Activated naive CD4-positive, alpha-beta T cell treated with anti-CD3 and anti-CD28 coated beads, Interleukin-2, amount 50 U/mL, for 72 hours (primary cell): ENCODE data around the gene EIF2S1. TPM values are rescaled to one million over a fixed set of nuclear protein-coding genes. Genes with fewer than 3 reads are reported as not detected.

Source experiments
- ATAC-seq, 2 donors: fragments of 150-1000 bp; cut with Tn5 transposase; 2 replicates each; pipeline ENCODE4 v1.10.0; 2021; ENCODE audit warnings: mild to moderate bottlenecking in 2 of 2, moderate library complexity in 2 of 2
- DNase-seq, 2 donors: peaks; one replicate each; pipeline ENCODE4 v3.0.0; 2021 to 2022; ENCODE audit warnings: low spot score in 2 of 2
- H3K27ac Mint-ChIP-seq, 2 donors: one replicate each; pipeline ENCODE4 v1.8.0; 2022; ENCODE audit warnings: mild to moderate bottlenecking in 2 of 2, mixed read lengths in 2 of 2
- H3K36me3 Mint-ChIP-seq, 2 donors: one replicate each; pipeline ENCODE4 v1.8.0; 2022; ENCODE audit warnings: mixed read lengths in 2 of 2
- H3K9me3 Mint-ChIP-seq, 2 donors: one replicate each; pipeline ENCODE4 v1.8.0; 2022; ENCODE audit warnings: mixed read lengths in 2 of 2
- total RNA-seq, 2 donors: library from RNA; stranded (reverse); gene quantifications; one replicate each; pipeline ENCODE4 v1.2.3, GENCODE V29; 2022

EIF2S1 gene
- total RNA-seq, 2 donors from 2014 or later, result 139 to 176 TPM

- no peak overlapping the region for H3K27ac Mint-ChIP-seq
- no peaks in the 10 kb centered on the region for H3K9me3 Mint-ChIP-seq
- ATAC-seq, result no peak
- no peak for DNase-seq
- H3K36me3 Mint-ChIP-seq, result no peaks in the 10 kb centered on the region
These were observed 57.5 kb downstream of the EIF2S1 start for GRCh38 chr14:67417633-67418032.

DNA sequence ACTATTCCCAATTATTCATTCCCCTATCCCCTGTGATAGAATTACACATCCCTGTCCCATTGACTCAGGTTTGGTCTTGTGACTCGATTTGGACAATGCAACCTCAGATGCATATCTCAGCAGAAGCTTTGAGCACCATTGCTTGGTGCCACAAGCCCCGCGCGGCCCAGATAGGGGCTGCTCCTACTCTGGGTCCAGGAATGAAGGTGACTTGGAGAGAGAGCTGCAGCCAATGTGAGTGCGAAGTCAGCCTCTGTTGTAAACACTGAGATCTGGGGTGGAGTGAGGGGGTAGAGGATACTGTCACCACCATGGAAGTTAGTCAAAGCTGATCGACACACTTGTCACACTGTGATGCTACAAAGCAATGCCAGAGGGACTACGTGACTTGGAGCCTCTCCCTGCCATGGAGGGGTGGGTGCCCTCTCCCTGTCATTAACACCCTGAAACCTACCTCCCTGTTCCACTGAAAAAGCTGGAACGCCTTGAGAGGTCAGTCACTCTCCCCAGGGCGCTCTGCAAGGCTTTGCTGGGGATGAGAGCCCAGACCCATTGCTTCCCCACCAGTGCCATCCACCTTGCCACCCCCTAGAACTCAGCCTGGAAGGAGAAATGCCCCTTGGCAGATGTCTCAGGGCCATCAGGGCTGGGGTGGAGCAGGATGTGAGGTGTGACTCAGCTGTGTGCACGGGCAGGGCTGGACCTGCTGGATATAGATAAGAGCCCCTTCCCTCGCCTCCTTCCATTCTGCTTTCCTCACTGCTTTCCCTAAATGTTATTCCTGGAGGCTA is 58.5 kb downstream of the EIF2S1 start:
- Mint-ChIP-seq H3K9me3 (no peaks in the 10 kb centered on the region), H3K36me3 (no peaks in the 10 kb centered on the region), H3K27ac (no peak overlapping the region)
- DNase-seq, result no peak
- ATAC-seq, result no peak

DNA sequence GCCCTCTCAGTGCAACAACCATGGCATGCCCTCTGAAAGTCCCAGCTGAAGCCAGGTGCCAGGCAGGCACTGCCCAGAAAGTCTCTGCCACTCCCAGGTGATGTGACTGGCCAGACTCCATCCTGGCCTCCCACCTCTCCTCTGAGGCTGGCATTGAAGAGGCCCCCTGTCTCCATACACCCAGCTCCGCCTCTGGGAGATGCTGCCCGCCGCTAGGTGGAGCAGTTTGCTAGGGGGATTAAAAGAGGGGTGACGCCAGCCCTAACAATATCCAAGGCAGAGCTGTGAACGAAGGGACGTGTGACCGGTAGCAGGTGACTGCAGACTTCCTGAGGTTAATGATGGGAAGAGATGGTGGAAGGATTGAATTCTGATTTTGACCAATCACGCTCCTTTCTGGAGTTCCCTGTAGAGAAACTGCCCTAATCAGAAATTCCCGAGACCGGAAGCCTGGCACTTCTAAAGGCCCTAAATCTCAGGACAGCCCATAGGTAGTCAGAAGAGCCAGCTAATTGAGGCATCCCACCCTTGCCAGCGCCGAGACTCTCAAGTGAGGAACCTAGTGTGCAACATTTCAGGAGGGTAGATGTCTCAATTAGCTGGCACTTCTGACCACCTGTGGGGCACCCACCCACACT is 60.1 kb downstream of the EIF2S1 start:
- peak in 1 of 2 donors; percentile 60 for DNase-seq
- H3K9me3 Mint-ChIP-seq, result no peaks in the 10 kb centered on the region
- peak; percentile 49 to 65 for ATAC-seq
- H3K36me3 Mint-ChIP-seq, result no peaks in the 10 kb centered on the region
- H3K27ac Mint-ChIP-seq, result no peak overlapping the region

DNA sequence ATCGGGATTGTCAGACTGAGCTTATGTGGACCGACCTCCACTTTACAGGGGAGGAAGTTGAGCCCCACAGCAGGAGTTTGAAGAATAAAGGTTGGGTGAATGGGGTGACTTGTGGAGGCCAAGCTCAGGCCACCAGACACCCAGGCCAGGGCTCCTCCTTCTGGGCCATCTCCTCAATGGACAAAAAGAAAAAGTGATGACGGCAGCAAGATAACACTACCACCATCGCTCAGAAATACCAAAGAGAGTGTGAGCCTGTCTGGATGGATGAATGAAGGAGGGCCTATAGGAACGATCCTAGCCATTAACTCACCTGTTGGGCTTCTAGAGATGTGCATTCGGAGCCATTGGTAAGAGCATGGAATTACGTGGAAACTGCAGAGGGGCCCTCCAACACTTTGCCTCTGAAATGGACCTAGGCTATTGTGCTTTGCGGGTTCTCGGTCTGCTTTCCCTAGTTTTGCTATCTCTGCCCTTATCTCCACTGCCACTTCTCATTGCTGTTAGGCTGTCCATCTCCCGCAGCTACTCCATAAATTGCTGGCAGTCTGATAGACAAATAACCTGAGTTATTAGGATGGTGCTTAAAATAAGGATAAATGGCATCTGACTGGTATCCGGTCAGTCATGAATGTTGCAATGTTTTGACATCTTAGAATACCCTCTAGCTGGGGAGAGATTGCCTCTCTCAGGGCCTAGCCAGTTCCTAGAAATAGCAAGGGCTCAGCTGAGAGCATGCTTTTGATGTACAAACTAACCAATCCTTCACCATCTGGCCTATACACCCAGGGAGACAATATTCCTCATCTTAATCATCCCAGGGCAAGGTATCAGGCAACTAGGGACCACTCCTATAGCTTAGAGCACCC is 61.5 kb downstream of the EIF2S1 start:
- H3K9me3 Mint-ChIP-seq, result no peaks in the 10 kb centered on the region
- H3K27ac Mint-ChIP-seq, result no peak overlapping the region
- no peak for DNase-seq
- no peaks in the 10 kb centered on the region for H3K36me3 Mint-ChIP-seq
- no peak for ATAC-seq

DNA sequence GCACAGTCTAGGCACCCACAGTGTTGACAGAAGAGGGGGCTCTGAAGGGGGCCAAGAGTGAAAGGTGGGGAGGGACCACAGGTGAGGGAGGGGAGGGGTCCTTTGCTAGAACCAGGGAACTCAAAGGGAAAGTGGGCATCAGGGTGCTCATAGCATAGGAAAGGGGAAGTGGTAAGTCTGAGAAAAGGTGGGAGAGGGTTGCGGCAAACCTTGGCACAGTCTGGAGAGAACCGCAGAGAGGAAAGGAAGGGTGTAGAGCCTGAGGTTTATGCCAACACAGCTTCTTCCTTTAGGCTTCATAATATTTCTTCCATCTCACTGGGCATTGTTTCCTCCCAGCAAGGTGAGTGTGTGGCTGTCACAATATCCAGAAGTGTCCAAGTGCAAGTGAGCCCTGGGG is 63.3 kb downstream of the EIF2S1 start:
- Mint-ChIP-seq H3K36me3 (no peaks in the 10 kb centered on the region), H3K27ac (no peak overlapping the region), H3K9me3 (no peaks in the 10 kb centered on the region)
- DNase-seq (no peak), ATAC-seq (no peak)

DNA sequence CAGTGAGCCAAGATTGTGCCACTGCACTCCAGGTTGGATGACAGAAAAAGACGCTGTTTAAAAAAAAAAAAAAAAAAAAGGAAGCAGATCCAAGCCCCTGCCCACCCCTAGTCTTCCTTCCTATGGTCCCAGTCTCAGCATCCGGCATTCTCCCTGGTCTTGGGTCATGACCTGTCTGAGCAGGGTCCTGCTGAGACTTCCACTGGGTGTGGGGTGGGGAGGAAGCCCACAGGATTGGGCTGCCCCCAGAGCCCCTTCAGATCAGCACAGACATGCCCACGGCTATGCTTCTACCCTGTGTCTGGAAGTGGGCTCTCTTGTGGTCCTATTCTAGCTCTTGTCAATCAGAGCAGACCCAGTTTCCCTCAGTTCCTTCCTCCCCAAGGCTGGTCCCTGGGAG is 64.4 kb downstream of the EIF2S1 start:
- no peaks in the 10 kb centered on the region for H3K36me3 Mint-ChIP-seq
- DNase-seq, result no peak

DNA sequence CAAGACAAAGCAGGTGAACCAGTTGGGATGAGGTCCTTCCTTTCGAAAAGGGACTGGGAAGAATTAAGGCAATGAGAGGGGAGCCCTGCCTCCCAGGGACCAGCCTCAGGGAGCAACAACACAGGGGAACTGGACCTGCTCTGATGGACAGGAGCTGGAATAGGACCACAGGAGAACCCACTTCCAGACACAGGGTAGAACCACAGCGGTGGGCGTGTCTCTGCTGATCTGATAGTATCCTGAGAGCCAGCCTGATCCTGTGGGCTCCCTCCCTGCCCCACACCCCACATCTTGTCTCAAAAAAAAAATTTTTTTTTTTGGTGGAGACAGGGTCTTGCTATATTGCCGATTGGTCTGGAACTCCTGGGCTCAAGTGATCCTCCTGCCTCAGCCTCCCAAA is 65.5 kb downstream of the EIF2S1 start:
- H3K27ac Mint-ChIP-seq, result no peak overlapping the region

More for the DNA sequence above, 64.4 kb downstream of the EIF2S1 start:
- Mint-ChIP-seq H3K27ac (no peak overlapping the region), H3K9me3 (no peaks in the 10 kb centered on the region)
- no peak for ATAC-seq

DNA sequence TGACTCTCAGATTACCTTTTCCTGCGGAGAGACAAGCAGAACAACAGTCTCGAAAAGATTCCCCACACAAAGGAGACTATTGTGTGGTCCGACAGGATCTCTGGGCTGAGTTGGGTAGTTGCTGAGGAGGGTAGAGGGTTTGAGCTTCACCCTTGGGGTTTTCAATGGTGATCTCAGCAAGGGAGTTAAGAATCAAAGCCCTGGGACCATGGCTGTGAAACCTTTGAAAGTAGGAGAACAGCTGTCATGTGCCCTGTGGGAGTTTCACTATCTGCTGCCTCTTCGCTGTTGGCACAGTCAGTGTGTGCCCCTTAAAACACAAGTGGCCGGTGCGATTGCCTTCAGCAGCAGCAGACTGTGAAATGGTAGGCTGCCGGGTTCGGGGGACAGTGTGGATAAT is 66.0 kb downstream of the EIF2S1 start:
- ATAC-seq (no peak), DNase-seq (no peak)
- no peak overlapping the region for H3K27ac Mint-ChIP-seq

More for the DNA sequence above, 65.5 kb downstream of the EIF2S1 start:
- H3K9me3 Mint-ChIP-seq, result no peaks in the 10 kb centered on the region
- no peaks in the 10 kb centered on the region for H3K36me3 Mint-ChIP-seq
- ATAC-seq, result no peak
- DNase-seq, result no peak

DNA sequence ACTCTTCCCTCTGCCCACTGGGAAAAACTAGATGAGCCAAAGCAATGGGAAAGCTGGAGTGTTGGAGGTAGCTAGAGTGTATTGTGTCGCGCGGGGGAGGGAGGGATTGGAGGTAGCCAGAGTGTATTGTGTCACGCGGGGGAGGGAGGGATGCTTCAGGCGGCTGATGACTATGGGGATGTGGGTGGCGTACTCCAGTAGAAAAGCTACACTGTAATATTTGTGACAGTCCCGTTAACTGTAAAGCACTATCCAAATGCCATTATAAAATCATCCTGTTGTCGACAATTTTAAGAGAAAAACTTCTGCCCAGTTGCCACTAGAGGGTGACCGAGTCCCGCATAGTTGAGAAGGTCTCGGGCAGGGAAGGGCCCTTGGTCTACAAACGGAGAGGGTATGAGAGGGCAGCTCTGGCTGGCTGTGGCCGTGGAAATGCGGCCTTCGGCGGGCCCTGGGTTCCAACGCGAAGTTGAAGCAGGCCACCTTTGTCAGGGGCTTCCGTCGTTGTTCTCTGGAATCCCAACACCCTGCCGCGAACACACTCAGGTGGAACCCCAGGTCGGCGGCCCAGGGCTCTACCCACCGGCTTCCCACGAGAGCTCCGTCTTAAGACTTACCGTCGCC is 67.0 kb downstream of the EIF2S1 start:
- DNase-seq (peak; percentile 62 to 71), ATAC-seq (peak; percentile 91)
- H3K27ac Mint-ChIP-seq, result no peak overlapping the region

More for the DNA sequence above, 66.0 kb downstream of the EIF2S1 start:
- Mint-ChIP-seq H3K36me3 (no peaks in the 10 kb centered on the region), H3K9me3 (no peaks in the 10 kb centered on the region)

DNA sequence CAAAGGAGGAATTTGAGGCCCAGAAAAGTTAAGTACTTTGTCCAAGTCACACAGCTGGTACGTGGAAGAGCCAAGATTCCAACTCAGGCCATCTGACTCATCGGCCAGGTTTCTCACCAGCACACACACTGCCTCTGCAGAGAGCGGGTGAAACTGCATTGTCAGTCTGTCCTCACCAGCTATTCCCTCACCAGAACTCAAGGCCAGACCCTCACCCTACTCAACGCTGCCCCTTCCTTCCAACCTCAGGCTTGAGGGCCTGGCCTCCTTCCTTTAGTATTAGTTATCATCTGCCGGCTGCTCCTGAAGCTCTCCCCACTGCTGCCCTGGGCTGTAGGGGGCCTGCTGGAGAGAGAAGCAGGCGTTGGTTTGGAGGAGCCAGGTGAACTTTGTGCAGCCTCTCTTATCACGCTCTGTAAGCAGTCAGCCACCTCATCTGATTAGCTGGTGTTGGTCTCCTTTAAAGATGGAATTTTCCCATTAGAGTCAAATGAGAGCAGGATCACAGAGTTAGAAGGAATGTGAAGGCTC is 68.4 kb downstream of the EIF2S1 start:
- no peak overlapping the region for H3K27ac Mint-ChIP-seq
- H3K9me3 Mint-ChIP-seq, result no peaks in the 10 kb centered on the region
- no peak for ATAC-seq
- DNase-seq, result no peak
- no peaks in the 10 kb centered on the region for H3K36me3 Mint-ChIP-seq

More for the DNA sequence above, 67.0 kb downstream of the EIF2S1 start:
- H3K36me3 Mint-ChIP-seq, result no peaks in the 10 kb centered on the region
- no peaks in the 10 kb centered on the region for H3K9me3 Mint-ChIP-seq

DNA sequence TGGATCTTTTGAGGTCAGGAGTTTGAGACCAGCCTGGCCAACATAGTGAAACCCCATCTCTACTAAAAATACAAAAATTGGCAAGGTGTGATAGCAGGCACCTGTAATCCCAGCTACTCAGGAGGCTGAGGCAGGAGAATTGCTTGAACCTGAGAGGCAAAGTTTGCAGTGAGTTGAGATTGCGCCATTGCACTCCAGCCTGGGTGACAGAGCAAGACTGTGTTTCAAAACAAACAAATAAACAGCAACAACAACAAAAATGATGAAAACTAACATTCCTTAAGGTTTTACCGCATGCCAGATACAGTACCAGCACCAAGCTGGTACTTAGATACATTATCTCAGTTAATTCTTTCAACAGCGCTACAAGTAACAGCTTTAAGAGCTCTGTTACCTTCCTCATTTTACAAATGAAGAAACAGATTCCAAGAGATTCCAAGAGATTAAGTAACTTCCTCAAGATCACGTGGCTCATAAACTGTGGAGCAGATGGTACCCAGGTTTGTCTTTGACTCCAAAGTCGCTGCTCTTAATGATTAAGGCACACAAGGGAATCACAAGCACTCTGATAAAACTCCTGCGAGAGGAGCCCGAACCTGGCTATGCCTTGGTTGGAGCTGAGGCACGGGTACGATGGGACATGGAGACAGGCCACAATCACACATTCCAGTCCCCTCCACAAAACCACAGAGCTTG is 69.5 kb downstream of the EIF2S1 start:
- ATAC-seq (no peak), DNase-seq (no peak)
- H3K36me3 Mint-ChIP-seq, result no peaks in the 10 kb centered on the region
- H3K27ac Mint-ChIP-seq, result no peak overlapping the region
- H3K9me3 Mint-ChIP-seq, result no peaks in the 10 kb centered on the region

GRCh38 chr14:67432050-67432564 is 72.0 kb downstream of the EIF2S1 start:
- no peaks in the 10 kb centered on the region for H3K36me3 Mint-ChIP-seq
- ATAC-seq, result no peak

DNA sequence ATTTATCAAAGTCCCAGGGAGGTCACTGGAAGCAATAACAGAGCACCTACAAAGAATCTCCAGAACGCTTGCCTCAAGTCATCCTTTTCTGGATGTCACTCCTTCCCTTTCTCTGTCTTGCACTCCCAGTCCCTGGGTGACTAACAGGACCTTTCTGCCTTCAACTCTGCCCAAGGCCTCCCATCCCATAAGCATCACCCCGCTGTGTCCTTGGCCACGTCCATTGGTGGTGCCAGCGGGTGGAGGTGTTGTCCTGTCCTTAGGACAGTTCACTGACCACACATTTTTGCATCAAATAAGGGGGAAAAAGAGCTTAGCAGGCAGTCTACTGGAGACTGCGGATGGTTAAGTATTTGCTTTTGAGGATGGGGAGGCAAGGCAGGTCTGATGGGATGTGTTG is 75.5 kb downstream of the EIF2S1 start:
- ATAC-seq (no peak), DNase-seq (no peak)
- Mint-ChIP-seq H3K9me3 (no peaks in the 10 kb centered on the region), H3K36me3 (no peaks in the 10 kb centered on the region), H3K27ac (no peak overlapping the region)

More at GRCh38 chr14:67432050-67432564, 72.0 kb downstream of the EIF2S1 start:
- H3K9me3 Mint-ChIP-seq, result no peaks in the 10 kb centered on the region
- no peak overlapping the region for H3K27ac Mint-ChIP-seq
- DNase-seq, result no peak
